Daoy (cell line): ENCODE data around the gene PARVG. TPM values are rescaled to one million over a fixed set of nuclear protein-coding genes. Genes with fewer than 3 reads are reported as not detected.

Experiments used
- DNase-seq: peaks from one replicate; pipeline ENCODE4 v3.0.0-alpha.2; 2015; ENCODE audit warnings: low read depth
- total RNA-seq: library from RNA; depleted of rRNA; stranded (reverse); fragments of >200 nt; shearing (Covaris generic); gene quantifications from 2 replicates; pipeline ENCODE4 v1.2.3, GENCODE V29; 2014

Gene PARVG
- total RNA-seq, 1 experiment from 2014 or later = 9.5 TPM

- DNase-seq = no peak
Observed at GRCh38 chr22:44154436-44154942, 26.2 kb upstream of the PARVG start.

DNA sequence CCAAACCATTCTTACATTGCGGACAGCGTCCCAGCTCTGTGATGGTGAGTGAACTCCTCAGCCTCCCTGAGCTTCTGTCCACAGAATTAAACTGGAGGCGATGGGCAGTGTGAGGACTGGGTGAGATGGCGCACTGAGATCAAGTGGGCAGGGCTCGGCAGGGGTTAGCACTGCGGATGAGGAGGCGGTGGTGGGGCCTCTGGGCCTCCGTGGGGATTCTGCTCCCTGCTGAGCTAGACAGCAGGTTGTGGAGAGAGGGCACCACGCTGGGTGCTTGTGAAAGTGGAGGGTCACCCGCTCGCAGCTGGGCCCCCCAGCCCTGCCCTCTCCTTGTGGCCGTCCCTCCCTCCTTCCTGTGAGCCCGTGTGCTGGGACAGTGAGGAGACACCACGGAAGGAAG, 25.6 kb upstream of the PARVG start:
- no peak for DNase-seq

DNA sequence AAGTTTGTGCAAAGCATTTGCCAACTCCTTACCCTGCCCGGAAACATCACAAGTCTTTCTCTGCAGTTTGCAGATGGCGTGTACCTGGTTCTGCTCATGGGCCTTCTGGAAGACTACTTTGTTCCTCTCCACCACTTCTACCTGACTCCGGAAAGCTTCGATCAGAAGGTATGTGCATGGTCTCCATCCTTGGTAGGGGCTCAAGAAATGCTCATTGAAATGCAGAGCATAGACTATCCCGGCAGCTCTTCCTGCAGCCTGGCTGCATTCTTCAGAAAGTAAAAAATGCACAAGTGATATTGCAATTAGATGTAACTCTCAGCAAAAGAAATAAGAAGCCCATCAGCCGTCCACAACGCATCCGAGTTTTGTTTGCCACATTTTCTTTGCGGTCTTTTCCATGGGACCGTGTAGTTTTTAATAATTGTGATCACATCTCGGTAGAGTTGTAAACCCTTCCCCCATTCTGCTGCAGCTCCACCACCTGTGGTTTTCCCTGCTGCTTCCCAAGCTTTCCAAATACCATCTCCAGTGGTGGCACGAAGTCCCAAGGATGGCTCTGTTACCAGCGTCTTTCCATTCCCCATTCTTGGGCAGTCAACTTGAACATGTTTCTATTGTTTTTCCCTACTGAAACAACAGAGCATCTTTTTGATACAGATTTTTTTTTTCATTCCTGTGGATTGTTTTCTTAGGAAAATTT, 22.7 kb upstream of the PARVG start:
- no peak for DNase-seq

DNA sequence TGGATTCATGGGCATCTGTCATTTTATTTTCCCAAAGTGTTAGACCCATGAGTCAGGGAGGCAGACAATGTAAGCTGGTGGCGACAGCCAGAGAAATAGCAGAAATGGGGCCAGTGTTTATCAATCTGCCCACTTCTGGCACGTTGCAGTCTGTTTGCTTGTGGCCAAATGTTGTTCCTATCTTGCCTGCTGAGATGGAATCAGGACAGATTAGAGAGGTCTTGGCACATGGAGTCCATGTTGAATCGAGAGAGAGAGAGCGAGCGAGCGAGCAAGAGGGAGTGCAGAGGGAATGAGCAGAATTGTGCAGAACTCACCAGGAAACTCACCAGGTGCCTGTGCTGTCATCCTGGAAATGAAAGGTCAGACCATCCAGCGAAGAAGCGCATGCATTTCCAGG, 21.9 kb upstream of the PARVG start:
- DNase-seq = no peak

DNA sequence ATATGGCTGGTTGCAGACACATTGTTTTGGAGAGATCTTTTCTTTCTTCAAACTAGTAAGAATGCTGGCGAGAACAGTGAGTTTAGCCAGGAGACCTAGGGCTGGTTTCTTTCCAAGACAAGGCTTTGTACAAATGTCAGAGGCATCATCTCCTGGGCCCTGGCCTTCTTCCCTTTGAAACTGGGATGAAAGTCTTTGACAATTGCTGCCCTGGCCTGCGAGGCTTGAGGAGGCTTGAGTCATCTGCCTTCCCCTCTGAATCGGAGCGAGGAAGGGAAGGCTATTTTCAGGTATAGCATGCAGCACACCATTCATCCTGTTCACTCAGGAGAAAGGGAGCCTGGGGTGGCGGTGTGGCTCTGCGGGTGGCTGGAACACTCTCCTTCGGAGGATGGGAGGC, 21.5 kb upstream of the PARVG start:
- no peak for DNase-seq

GRCh38 chr22:44159811-44160210, 20.9 kb upstream of the PARVG start:
- no peak for DNase-seq

- DNase-seq = no peak
Observed at GRCh38 chr22:44160421-44160820, 20.3 kb upstream of the PARVG start.

DNA sequence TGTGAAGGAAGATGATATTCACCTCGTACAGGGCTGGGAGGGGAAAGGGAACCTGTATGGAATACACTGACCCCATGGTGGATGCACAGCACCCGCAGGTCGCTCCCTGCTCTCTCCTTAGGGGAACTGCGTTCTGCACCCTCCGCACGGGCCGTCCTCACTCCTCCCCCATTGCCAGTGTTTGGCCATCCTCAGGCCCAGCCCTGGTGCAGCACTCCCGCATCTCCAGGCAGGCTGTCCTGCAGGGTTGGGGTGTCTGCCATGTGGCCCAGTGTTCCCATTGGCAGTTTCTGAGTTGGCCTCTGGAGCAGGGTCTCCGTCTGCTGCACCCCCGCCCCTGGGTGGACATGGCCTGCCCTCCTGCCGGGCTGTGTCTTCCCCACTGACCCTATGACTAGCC, 19.1 kb upstream of the PARVG start:
- DNase-seq = no peak

DNA sequence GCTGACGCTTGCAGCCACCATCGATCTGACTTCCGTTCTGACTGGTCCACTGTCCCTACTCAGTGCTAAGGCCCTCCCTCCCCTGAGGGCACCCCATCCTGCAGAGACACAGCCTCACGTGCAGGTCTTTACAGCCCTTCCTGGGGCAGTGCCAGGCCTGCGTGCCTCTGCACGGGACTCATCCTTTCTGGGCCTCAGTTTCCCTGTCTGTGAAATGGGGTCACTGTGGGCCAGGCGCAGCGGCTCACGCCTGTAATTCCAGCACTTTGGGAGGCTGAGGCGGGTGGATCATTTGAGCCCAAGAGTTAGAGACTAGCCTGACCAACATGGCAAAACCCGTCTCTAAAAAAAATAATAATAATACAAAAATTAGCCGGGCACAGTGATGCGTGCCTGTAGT, 17.8 kb upstream of the PARVG start:
- DNase-seq = no peak

DNA sequence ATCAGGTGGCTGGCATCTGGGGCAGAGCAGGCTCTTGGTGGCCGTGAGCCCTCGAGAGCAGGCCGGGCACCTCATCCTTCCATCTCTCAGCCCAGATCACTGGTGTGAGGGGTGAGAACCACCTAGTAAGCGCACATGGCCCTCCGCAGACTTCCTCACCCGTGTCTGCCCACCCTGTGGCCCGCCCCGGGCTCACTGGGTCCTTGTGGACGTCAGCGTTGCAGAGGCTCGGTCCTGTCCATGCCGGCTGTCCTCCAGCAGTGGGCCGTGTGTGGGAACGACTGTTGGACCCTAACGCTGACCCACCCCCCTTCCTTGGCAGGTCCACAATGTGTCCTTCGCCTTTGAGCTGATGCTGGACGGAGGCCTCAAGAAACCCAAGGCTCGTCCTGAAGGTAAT, 17.2 kb upstream of the PARVG start:
- no peak for DNase-seq

- DNase-seq = no peak
Observed at GRCh38 chr22:44164031-44164430, 16.7 kb upstream of the PARVG start.

GRCh38 chr22:44165286-44165874, 15.3 kb upstream of the PARVG start:
- no peak for DNase-seq

GRCh38 chr22:44166498-44167276, 14.0 kb upstream of the PARVG start:
- no peak for DNase-seq

GRCh38 chr22:44167501-44167900, 13.2 kb upstream of the PARVG start:
- DNase-seq = no peak

DNA sequence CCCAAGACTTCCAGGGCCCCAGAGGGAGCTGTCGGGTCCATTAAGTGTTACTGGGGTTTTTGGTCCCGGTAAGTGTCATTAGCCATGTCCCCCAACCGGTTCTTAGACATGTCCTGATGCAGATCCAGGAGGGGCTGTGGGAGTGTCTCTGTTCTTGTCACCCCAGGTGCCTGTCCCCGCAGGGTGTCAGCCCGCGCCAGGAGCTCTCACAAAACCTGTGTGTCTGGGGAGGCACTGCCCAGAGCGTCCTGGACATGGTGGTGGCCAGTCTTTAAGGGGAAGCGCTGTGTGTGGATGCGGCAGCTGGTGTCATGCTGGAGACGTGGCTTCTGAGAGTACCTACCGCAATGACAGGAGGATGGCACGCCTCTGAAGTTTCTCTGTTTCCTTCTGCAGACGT, 12.5 kb upstream of the PARVG start:
- DNase-seq = no peak

DNA sequence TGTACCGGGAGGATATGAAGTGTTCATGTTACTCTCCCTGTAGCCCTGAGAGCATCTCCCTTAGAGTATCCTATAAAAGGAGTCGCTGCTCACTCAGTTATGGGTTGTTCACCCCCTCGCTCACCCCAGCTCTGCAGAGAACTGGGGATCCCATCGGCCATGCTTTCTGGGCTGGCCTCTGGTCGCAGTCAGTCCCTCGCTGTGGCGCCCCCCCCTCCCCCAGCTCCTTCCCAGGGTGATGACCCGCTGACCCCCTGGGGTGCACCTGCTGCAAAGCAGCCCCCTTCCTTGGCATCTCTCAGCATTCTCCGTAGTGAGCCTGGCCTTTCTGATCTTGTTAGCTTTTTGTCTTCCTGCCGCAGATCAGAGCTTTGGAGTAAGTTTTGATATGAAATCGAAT, 10.3 kb upstream of the PARVG start:
- DNase-seq = no peak

- DNase-seq = no peak
Observed at GRCh38 chr22:44171561-44171960, 9.2 kb upstream of the PARVG start.

DNA sequence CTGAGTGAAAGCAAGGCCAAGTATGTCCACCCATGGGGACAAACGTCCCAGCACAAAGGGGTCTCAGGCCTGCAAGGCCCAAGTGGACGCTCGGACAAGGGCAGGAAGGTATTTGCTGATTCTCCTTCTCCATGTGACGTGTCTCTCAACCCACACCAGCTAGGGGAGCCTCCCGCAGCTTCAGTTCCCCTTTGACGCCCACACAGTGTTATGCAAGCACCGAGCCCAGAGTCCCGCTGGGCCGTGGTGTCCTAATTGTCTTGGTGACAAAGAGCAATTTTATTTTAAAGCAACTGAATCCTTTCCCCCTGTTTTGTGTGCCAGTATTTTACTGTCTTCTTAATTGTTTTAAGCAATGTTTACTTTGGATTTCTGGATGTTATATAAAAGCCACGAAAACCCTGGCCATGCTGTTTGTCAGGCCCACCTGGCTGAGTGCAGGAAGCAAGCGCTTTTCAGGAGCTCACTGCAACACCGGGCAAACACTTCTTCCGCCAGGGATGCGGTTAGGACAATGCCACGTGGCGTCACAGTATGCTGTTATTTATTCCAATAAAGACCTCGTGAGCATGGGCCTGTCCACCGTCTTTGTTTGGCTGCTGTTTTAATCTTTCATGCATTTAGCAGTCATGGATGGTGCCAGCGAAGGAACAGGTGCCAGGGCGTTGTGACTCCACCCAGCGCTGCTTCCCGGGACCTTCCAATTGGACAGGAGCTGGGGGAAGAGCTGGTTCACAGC, 8.2 kb upstream of the PARVG start:
- no peak for DNase-seq

DNA sequence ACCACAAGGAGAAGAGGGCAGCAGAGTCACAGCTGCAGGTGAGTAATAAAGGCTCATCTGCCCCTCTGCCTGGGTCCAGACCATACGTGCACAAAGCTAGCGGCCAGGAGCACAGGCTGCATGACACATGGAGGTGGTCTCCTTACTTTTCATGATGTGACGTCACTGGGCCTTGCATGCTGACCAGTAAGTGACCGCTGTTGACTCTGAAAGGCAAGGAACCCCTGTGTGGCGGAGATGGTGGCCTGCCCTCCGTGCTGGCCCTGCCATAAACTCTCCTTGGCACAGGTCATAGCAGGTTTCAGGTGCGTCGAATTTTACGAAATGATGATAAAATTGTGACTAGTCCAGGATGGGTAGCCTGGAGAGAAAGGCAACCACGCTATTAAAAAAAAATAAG, 7.6 kb upstream of the PARVG start:
- DNase-seq = no peak

DNA sequence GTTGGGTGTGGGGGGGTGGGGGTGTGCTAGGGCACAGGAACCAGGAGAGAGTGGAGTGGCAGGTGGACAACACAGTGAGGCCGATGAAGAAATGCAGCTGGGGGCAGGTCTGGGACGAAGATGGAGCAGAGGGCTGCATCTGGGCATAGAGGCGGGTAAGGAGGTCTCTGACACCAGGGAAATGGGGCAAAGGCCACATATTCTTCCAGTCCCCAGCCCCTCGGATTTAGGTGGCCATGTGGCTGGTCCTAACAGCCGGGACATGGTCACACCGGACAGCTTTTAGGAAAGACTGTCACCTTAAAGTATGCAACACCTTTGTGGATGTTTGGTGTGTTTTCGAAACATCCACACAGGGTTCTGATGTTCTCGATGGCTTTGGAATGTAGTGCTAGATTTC, 5.0 kb upstream of the PARVG start:
- no peak for DNase-seq

GRCh38 chr22:44179196-44179988, 1.3 kb upstream of the PARVG start:
- no peak for DNase-seq
